IMR-90 (cell line): ENCODE results near the gene FRY. TPM values are rescaled to one million over a fixed set of nuclear protein-coding genes. Genes with fewer than 3 reads are reported as not detected.

ENCODE experiments used
- ATAC-seq: fragments of 200-7000 bp; cut with Tn5 transposase; 2 replicates; pipeline ENCODE4 v1.9.1; 2020; ENCODE audit warnings: low read depth, mild to moderate bottlenecking, moderate library complexity
- BruUV-seq: library from RNA; stranded (reverse); fragments of 400-500 nt; replicated peaks from 2 replicates; lab custom pipeline; 2021; lab: Mats Ljungman, UMichigan
- CTCF ChIA-PET: fragments of 300-600 bp; formaldehyde crosslinking; extraction: SDS; loops from one replicate; lab custom pipeline; 2021; ENCODE audit warnings: antibody characterized with exemption; lab: Yijun Ruan, JAX
- POLR2A ChIA-PET: fragments of 300-600 bp; sonication (Branson Sonifier 250); formaldehyde crosslinking; loops from one replicate; lab custom pipeline; 2022; ENCODE audit warnings: antibody characterized with exemption; ENCODE audit not compliant: unreplicated experiment; lab: Charles Lee
- DNase-seq: peaks from one replicate; pipeline ENCODE4 v3.0.0; 2013
- H2AFZ ChIP-seq: replicated peaks from 2 replicates; pipeline ENCODE3; 2013; ENCODE audit warnings: low read length, mild to moderate bottlenecking; ENCODE audit not compliant: poor library complexity
- H2AK5ac ChIP-seq: 2 replicates; pipeline ENCODE4 v1.6.1; 2013; ENCODE audit warnings: low read depth, low read length, inconsistent platforms
- H2AK9ac ChIP-seq: replicated peaks from 2 replicates; pipeline ENCODE3; 2013; ENCODE audit warnings: mild to moderate bottlenecking, low read depth, low read length, moderate library complexity; ENCODE audit not compliant: poor library complexity
- H2BK120ac ChIP-seq: 2 replicates; pipeline ENCODE4 v1.6.1; 2013; ENCODE audit warnings: low read depth, low read length, inconsistent platforms
- H2BK15ac ChIP-seq: 3 replicates; pipeline ENCODE4 v1.6.1; 2013; ENCODE audit warnings: low read depth, low read length, inconsistent platforms
- H2BK20ac ChIP-seq: 2 replicates; pipeline ENCODE4 v1.6.1; 2013; ENCODE audit warnings: low read depth, mild to moderate bottlenecking, inconsistent platforms, low read length, moderate library complexity
- H2BK5ac ChIP-seq: 2 replicates; pipeline ENCODE4 v1.6.1; 2013; ENCODE audit warnings: mild to moderate bottlenecking, low read depth, low read length, inconsistent platforms; ENCODE audit not compliant: poor library complexity, severe bottlenecking
- H3K14ac ChIP-seq: replicated peaks from 2 replicates; pipeline ENCODE4 v1.6.1; 2013; ENCODE audit warnings: low read depth, low read length, inconsistent platforms
- H3K18ac ChIP-seq: 2 replicates; pipeline ENCODE4 v1.6.1; 2013; ENCODE audit warnings: low read depth, low read length, control low read depth
- H3K23ac ChIP-seq: 2 replicates; pipeline ENCODE4 v1.6.1; 2013; ENCODE audit warnings: low read depth, low read length, inconsistent platforms
- H3K27ac ChIP-seq: 2 replicates; pipeline ENCODE4 v1.5.1; 2013; ENCODE audit warnings: mild to moderate bottlenecking, control low read depth, low read length; ENCODE audit not compliant: insufficient read depth
- H3K27me3 ChIP-seq: 2 replicates; pipeline ENCODE4 v1.6.1; 2013; ENCODE audit warnings: low read length; ENCODE audit not compliant: control insufficient read depth, insufficient read depth
- H3K36me3 ChIP-seq: 2 replicates; pipeline ENCODE4 v1.6.1; 2013; ENCODE audit warnings: low read length, mixed read lengths; ENCODE audit not compliant: control insufficient read depth, insufficient read depth
- H3K4ac ChIP-seq: 2 replicates; pipeline ENCODE4 v1.6.1; 2013; ENCODE audit warnings: low read depth, low read length, inconsistent platforms
- H3K4me1 ChIP-seq: 2 replicates; pipeline ENCODE4 v1.6.1; 2013; ENCODE audit warnings: low read length, mixed read lengths; ENCODE audit not compliant: control insufficient read depth, insufficient read depth
- H3K4me2 ChIP-seq: 2 replicates; pipeline ENCODE4 v1.6.1; 2013; ENCODE audit warnings: low read depth, mild to moderate bottlenecking, control low read depth, low read length, moderate library complexity
- H3K4me3 ChIP-seq: 2 replicates; pipeline ENCODE4 v1.5.1; 2013; ENCODE audit warnings: low read depth, mild to moderate bottlenecking, control low read depth, low read length, moderate library complexity; ENCODE audit not compliant: insufficient read depth
- H3K56ac ChIP-seq: 2 replicates; pipeline ENCODE4 v1.6.1; 2013; ENCODE audit warnings: low read length, inconsistent platforms; ENCODE audit not compliant: insufficient read depth; ENCODE audit errors: extremely low read depth
- H3K79me1 ChIP-seq, 2 experiments: 2 replicates each; pipeline ENCODE4 v1.6.1; 2013; ENCODE audit warnings: low read length in 2 of 2, inconsistent platforms in 1 of 2, low read depth in 1 of 2
- H3K9ac ChIP-seq: 2 replicates; pipeline ENCODE4 v1.6.1; 2013; ENCODE audit warnings: low read depth, low read length, control low read depth
- H3K9me1 ChIP-seq: 2 replicates; pipeline ENCODE4 v1.6.1; 2013; ENCODE audit warnings: low read length, inconsistent platforms; ENCODE audit not compliant: insufficient read depth
- H3K9me3 ChIP-seq: 2 replicates; pipeline ENCODE4 v1.6.1; 2013; ENCODE audit warnings: low read length; ENCODE audit not compliant: control insufficient read depth, insufficient read depth
- H4K20me1 ChIP-seq: 2 replicates; pipeline ENCODE4 v1.6.1; 2013; ENCODE audit warnings: low read length, inconsistent platforms; ENCODE audit not compliant: insufficient read depth
- H4K5ac ChIP-seq: 2 replicates; pipeline ENCODE4 v1.6.1; 2013; ENCODE audit warnings: mild to moderate bottlenecking, low read depth, low read length, control low read depth
- H4K8ac ChIP-seq, 2 experiments: 2 replicates each; pipeline ENCODE4 v1.6.1; 2013; ENCODE audit warnings: low read depth in 2 of 2, low read length in 2 of 2, control low read depth in 1 of 2, inconsistent platforms in 1 of 2
- H4K91ac ChIP-seq: 2 replicates; pipeline ENCODE4 v1.6.1; 2013; ENCODE audit warnings: low read depth, low read length, inconsistent platforms; ENCODE audit not compliant: insufficient read depth
- BHLHE40 ChIP-seq: fragments of 150-350 bp; IDR thresholded peaks from 2 replicates; pipeline ENCODE4 v1.6.1; 2016; ENCODE audit warnings: mild to moderate bottlenecking, low read depth, low read length
- CEBPB ChIP-seq: IDR thresholded peaks from 2 replicates; pipeline ENCODE4 v1.6.1; 2012; ENCODE audit warnings: low read depth, low read length, improper control_type of control experiment
- CHD1 ChIP-seq: IDR thresholded peaks from 2 replicates; pipeline ENCODE4 v1.6.1; 2012; ENCODE audit warnings: low read depth, low read length, improper control_type of control experiment
- FOS ChIP-seq: fragments of 150-350 bp; IDR thresholded peaks from 2 replicates; pipeline ENCODE4 v1.6.1; 2016; ENCODE audit warnings: low read depth, low read length
- MAFK ChIP-seq: IDR thresholded peaks from 2 replicates; pipeline ENCODE4 v1.6.1; 2012; ENCODE audit warnings: low read depth, low read length, improper control_type of control experiment
- MAZ ChIP-seq: IDR thresholded peaks from 2 replicates; pipeline ENCODE4 v1.6.1; 2012; ENCODE audit warnings: low read depth, mild to moderate bottlenecking, low read length, improper control_type of control experiment, moderate library complexity, borderline replicate concordance
- MXI1 ChIP-seq: IDR thresholded peaks from 2 replicates; pipeline ENCODE4 v1.6.1; 2012; ENCODE audit warnings: low read depth, mild to moderate bottlenecking, low read length, moderate library complexity, borderline replicate concordance
- NFE2L2 ChIP-seq: fragments of 150-350 bp; IDR thresholded peaks from 2 replicates; pipeline ENCODE4 v1.6.1; 2016; ENCODE audit warnings: low read depth, mild to moderate bottlenecking, low read length
- POLR2A ChIP-seq: IDR thresholded peaks from 2 replicates; pipeline ENCODE4 v1.6.1; 2012; ENCODE audit warnings: mild to moderate bottlenecking, low read depth, low read length
- RAD21 ChIP-seq: IDR thresholded peaks from 2 replicates; pipeline ENCODE4 v1.6.1; 2012; ENCODE audit warnings: low read length, improper control_type of control experiment
- RCOR1 ChIP-seq: IDR thresholded peaks from 2 replicates; pipeline ENCODE4 v1.6.1; 2012; ENCODE audit warnings: mild to moderate bottlenecking, low read length, improper control_type of control experiment; ENCODE audit not compliant: insufficient replicate concordance
- RFX5 ChIP-seq: IDR thresholded peaks from 2 replicates; pipeline ENCODE4 v1.8.0; 2012; ENCODE audit warnings: low read depth, mild to moderate bottlenecking, low read length, moderate library complexity
- SMC3 ChIP-seq: fragments of 150-350 bp; IDR thresholded peaks from 2 replicates; pipeline ENCODE4 v1.6.1; 2016; ENCODE audit warnings: low read depth, mild to moderate bottlenecking, antibody characterized with exemption, low read length, moderate library complexity
- WGBS, 2 experiments: methylation state at CpG; one replicate each; pipeline versions ENCODE4 v1.1.5 to v1.1.7; 2013; ENCODE audit warnings: missing lambda C conversion rate in 2 of 2; ENCODE audit not compliant: insufficient read length in 1 of 2; ENCODE audit errors: extremely low coverage in 2 of 2; 5-methylcytosine and 5-hydroxymethylcytosine counted together
- dilution Hi-C: fragments of 300-500 bp; cut with HindIII; formaldehyde crosslinking; loops from one replicate; pipeline ENCODE4 v1.14.3; 2018; ENCODE audit warnings: low sequenced_read_pairs; ENCODE audit not compliant: unreplicated experiment
- in situ Hi-C: fragments of 300-500 bp; cut with MboI; formaldehyde crosslinking; loops from 3 replicates; pipeline ENCODE4 v1.14.3; 2019; ENCODE audit warnings: low sequenced_read_pairs, inconsistent platforms, mixed read lengths
- intact Hi-C: fragments of 100-400 bp; cut with micrococcal nuclease; formaldehyde crosslinking; loops from 2 replicates; pipeline ENCODE4 v1.10.0; 2022
- polyA plus RNA-seq, 3 experiments: library from polyadenylated mRNA; depleted of rRNA; stranded (reverse); fragments of >200 nt; gene quantifications; 2 replicates each; pipeline ENCODE4 v1.2.3, GENCODE V29; 2012; ENCODE audit warnings: low replicate concordance in 1 of 3
- total RNA-seq: library from RNA; depleted of rRNA; stranded (reverse); fragments of >200 nt; gene quantifications from 2 replicates; pipeline ENCODE4 v1.2.3, GENCODE V29; 2012
- TF ChIP-seq, protein P1 (sequence below): fragments of 150-350 bp; IDR thresholded peaks from 2 replicates; pipeline ENCODE4 v1.6.1; 2017; ENCODE audit warnings: mild to moderate bottlenecking, antibody characterized with exemption, low read length, low read depth
- TF ChIP-seq, protein P2 (sequence below): conservative IDR thresholded peaks from 2 replicates; pipeline ENCODE4 v1.5.1; 2012; ENCODE audit warnings: mild to moderate bottlenecking, low read depth, low read length, improper control_type of control experiment
- TF ChIP-seq, protein P3 (sequence below): fragments of 150-350 bp; IDR thresholded peaks from 2 replicates; pipeline ENCODE4 v1.6.1; 2016; ENCODE audit warnings: low read depth, mild to moderate bottlenecking, low read length, moderate library complexity, borderline replicate concordance

Gene FRY
- total and polyA plus RNA-seq, 2 of the 4 experiments (the other 2 are of a cell fraction) = 3.0 to 4.8 TPM

DNA sequence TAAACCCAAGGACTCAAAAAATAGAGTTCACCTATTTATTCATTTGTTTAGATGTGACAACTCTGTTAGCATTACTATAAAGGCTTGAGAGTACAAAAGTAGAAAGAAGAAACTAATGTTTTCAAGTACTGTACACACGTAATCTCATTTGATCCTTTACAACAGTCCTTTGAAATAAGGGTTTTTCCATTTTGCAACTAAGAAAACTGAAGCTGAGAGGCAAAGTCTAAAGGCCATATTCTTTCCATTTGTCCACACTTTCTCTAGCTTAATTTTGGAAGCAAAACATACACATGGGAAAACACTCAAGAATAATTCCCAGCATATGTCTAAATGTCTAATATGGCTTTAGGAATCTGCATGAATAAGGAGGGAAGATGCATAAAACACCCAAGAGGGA is 249.5 kb downstream of the FRY start:
- H4K20me1 ChIP-seq = no peaks in the 10 kb centered on the region
- ChIA-PET CTCF (no interaction called here), POLR2A (no interaction called here)
- dilution Hi-C loops (no loop called here), in situ Hi-C loops (no loop called here), intact Hi-C loops (no loop called here)
- H2BK20ac ChIP-seq = no peak overlapping the region
- no peak overlapping the region for H3K4me2 ChIP-seq
- no peak overlapping the region for H3K4me3 ChIP-seq
- no peak overlapping the region for H2BK120ac ChIP-seq
- H3K9me1 ChIP-seq = peaks cover 6% of the 10 kb centered on the region
- H2AK9ac ChIP-seq = no peak overlapping the region
- DNase-seq (no peak), ATAC-seq (no peak)
- no peak overlapping the region for H4K5ac ChIP-seq
- TF ChIP-seq RCOR1 (no peak), NFE2L2 (no peak), MAFK (no peak), MAZ (no peak), FOS (no peak), CHD1 (no peak), SMC3 (no peak), MXI1 (no peak), RAD21 (no peak), CEBPB (no peak), POLR2A (no peak), BHLHE40 (no peak), RFX5 (no peak)
- TF ChIP-seq, protein P1, sequence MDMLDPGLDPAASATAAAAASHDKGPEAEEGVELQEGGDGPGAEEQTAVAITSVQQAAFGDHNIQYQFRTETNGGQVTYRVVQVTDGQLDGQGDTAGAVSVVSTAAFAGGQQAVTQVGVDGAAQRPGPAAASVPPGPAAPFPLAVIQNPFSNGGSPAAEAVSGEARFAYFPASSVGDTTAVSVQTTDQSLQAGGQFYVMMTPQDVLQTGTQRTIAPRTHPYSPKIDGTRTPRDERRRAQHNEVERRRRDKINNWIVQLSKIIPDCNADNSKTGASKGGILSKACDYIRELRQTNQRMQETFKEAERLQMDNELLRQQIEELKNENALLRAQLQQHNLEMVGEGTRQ = no peak
- TF ChIP-seq, protein P2, sequence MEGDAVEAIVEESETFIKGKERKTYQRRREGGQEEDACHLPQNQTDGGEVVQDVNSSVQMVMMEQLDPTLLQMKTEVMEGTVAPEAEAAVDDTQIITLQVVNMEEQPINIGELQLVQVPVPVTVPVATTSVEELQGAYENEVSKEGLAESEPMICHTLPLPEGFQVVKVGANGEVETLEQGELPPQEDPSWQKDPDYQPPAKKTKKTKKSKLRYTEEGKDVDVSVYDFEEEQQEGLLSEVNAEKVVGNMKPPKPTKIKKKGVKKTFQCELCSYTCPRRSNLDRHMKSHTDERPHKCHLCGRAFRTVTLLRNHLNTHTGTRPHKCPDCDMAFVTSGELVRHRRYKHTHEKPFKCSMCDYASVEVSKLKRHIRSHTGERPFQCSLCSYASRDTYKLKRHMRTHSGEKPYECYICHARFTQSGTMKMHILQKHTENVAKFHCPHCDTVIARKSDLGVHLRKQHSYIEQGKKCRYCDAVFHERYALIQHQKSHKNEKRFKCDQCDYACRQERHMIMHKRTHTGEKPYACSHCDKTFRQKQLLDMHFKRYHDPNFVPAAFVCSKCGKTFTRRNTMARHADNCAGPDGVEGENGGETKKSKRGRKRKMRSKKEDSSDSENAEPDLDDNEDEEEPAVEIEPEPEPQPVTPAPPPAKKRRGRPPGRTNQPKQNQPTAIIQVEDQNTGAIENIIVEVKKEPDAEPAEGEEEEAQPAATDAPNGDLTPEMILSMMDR = no peak
- TF ChIP-seq, protein P3, sequence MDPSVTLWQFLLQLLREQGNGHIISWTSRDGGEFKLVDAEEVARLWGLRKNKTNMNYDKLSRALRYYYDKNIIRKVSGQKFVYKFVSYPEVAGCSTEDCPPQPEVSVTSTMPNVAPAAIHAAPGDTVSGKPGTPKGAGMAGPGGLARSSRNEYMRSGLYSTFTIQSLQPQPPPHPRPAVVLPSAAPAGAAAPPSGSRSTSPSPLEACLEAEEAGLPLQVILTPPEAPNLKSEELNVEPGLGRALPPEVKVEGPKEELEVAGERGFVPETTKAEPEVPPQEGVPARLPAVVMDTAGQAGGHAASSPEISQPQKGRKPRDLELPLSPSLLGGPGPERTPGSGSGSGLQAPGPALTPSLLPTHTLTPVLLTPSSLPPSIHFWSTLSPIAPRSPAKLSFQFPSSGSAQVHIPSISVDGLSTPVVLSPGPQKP = no peak
- H3K14ac ChIP-seq = no peak overlapping the region
- peaks cover 6% of the 10 kb centered on the region; the same call in 1 of the 2 replicates for H3K36me3 ChIP-seq
- H3K4me1 ChIP-seq = peaks cover 8% of the 10 kb centered on the region; the same call in 1 of the 2 replicates
- no peak overlapping the region for H3K9ac ChIP-seq
- no peak overlapping the region for H2BK15ac ChIP-seq
- no peaks in the 10 kb centered on the region for H3K27me3 ChIP-seq
- H3K79me1 ChIP-seq = no peaks in the 10 kb centered on the region
- no peak overlapping the region for H2AK5ac ChIP-seq
- no peaks in the 10 kb centered on the region for H3K9me3 ChIP-seq
- no peak overlapping the region for H3K56ac ChIP-seq
- no peak overlapping the region for H4K91ac ChIP-seq
- H2BK5ac ChIP-seq = no peak overlapping the region
- H3K27ac ChIP-seq = no peak overlapping the region
- no TSS peak for BruUV-seq
- no peak overlapping the region for H3K23ac ChIP-seq
- no peak overlapping the region for H3K18ac ChIP-seq
- H2AFZ ChIP-seq = no peak overlapping the region
- H3K4ac ChIP-seq = no peak overlapping the region
- no CpG with 5 or more reads among the region's 1 CpG for WGBS, 2 experiments
- H4K8ac ChIP-seq = no peak overlapping the region
